NCI-H345 (cell line): ENCODE measurements around the gene RPRD1A.
"Not testable (repeated sequence)": the region's sequence is repeated elsewhere in the genome, so short reads cannot be mapped to it uniquely, and the experiment has no call there.

Experiments
- DNase-seq: peaks from one replicate; lab custom pipeline; 2025; lab: John Stamatoyannopoulos, UW

Gene RPRD1A

GRCh38 chr18:36077764-36078163 lies 10.4 kb upstream of the RPRD1A start:
- DNase-seq, result not testable (repeated sequence)

- peak; percentile 89 for DNase-seq
These were observed 8.7 kb upstream of the RPRD1A start for GRCh38 chr18:36075862-36076587.

- no peak for DNase-seq
These were observed 7.1 kb upstream of the RPRD1A start for GRCh38 chr18:36074435-36074834.

GRCh38 chr18:36073676-36074075 lies 6.3 kb upstream of the RPRD1A start:
- no peak for DNase-seq

DNA sequence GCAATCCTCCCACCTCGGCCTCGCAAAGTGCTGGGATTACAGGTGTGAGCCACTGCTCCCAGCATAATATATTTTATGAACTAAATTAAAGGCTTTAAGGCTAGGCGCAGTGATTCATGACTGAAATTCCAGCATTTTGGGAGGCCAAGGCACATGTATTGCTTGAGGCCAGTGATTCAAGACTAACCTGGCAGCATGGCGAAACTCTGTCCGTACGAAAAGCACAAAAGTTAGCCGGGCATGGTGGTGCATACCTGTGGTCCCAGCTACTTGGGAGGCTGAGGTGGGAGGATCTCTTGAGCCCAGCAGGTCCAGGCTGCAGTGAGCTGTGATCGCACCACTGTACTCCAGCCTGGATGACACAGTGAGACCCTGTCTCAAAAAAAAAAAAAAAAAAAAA lies 5.0 kb upstream of the RPRD1A start:
- not testable (repeated sequence) for DNase-seq

- DNase-seq, result no peak
These were observed 689 bp downstream of the RPRD1A start for GRCh38 chr18:36066686-36067054.

- DNase-seq, result no peak
These were observed 1.4 kb downstream of the RPRD1A start for GRCh38 chr18:36066001-36066400.

DNA sequence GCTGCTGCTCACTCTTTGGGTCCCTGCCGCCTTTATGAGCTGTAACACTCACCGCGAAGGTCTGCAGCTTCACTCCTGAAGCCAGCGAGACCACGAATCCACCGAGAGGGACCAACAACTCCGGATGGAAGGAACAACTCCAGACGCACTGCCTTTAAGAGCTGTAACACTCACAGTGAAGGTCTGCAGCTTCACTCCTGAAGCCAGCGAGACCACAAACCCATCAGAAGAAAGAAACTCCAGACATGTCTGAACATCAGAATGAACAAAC lies 2.6 kb downstream of the RPRD1A start:
- DNase-seq, result not testable (repeated sequence)

DNA sequence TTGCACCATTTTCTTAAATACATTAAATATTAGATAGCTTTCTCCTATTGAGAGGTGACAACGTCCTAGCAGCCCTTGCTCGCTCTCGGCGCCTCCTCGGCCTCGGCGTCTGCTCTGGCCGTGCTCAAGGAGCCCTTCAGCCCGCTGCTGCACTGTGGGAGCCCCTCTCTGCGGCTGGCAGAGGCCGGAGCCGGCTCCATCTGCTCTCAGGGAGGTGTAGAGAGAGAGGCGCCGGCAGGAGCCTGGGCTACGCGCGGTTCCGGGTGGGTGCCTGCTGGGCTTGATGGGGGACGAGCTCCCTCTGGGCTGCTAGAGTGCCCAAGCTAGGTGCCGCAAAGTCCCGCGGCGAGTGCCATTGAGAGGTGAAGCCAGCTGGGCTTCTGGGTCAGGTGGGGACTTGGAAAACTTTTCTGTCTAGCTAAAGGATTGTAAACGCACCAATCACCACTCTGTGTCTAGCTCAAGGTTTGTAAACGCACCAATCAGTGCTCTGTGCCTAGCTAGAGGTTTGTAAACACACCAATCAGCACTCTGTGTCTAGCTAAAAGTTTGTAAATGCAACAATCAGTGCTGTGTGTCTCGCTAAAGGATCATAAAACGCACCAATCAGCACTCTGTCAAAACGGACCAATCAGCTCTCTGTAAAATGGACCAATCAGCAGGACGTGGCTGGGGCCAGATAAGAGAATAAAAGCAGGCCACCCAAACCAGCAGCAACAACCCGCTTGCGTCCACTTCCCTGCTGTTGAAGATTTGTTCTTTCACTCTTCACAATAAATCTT lies 3.1 kb downstream of the RPRD1A start:
- DNase-seq, result no peak

DNA sequence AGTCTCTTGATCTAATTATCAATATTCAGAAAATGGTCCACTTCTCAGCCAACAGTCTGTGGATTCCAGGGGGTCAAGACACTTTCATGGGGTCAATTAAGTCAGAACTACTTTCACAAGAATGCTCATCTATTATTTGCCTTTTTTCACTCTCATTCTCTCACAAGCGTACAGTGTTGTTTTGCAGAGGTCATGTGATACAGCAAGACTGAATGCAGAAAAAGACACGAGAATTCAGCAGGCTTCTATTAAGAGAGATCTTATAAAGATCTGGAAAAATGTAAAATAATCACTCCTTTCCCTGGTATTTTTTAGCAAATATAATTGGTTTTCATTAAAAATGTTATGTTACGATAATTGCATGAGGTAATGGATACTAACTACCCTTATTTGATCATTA lies 8.7 kb downstream of the RPRD1A start:
- no peak for DNase-seq

- DNase-seq, result no peak
These were observed 15.6 kb downstream of the RPRD1A start for GRCh38 chr18:36051760-36052159.

DNA sequence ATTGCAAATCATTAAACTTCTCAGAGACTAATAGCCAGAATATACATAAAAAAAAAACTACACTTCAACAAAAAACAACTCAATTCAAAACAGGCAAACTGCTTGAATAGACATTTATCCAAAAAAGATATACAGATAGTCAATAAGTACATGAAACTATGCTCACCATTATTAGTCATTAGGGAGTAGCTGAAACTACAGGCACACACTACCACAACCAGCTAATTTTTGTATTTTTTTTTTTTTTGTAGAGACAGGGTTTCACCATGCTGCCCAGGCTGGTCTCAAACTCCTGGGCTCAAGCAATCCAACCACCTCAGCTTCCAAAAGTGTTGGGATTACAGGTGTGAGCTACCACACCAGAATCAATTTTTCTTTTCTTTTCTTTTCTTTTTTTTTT lies 16.9 kb downstream of the RPRD1A start:
- no peak for DNase-seq

DNA sequence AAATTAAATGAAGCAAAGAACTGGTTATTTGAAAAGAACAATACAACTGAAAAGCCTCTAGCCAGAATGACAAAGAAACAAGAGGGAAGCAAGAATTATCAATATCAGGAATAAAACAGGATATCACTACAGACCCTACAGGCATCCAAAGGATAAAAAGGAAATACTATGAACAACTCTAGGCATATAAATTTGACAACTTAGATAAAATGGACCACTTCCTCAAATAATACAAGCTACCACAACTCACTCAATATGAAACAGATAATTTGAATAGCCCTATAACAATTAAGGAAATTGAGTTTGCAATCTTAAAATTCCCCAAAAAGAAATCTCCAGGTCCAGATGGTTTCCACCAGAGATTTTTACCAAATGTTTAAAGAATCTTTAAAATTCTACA lies 19.8 kb downstream of the RPRD1A start:
- no peak for DNase-seq

- no peak for DNase-seq
These were observed 20.5 kb downstream of the RPRD1A start for GRCh38 chr18:36046898-36047297.

DNA sequence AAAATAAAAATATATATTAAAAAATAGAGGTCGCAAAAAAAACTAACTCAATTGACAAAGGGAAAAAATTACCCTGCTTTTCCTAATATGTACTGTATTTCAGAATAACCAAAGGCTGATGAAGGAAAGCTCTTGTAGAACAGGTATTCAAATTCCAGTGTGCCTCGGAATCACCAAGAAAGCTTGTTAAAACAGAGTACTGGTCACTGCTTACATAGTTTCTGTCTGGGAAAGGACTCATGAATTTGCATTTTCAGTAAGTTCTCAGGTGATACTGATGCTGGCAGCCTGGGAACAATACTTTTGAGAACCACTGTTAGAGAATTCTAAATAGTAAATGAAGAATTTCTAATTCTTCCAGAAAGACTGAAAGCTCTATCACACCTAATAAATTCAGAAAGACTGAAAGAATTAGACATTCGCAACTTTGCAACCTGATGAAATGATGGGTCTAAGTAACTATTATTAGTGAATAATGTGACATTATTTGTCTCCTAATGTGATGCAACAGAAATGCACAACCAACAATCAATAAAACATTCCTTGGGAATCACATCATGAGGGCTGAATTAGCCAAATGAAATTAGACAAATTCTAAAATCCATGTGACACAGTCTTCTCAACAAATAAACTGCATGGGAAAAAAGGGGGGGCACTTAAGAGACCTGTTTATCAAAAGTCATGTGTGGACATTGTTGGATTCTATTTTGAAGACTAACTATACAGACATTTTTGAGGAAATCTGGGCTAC lies 21.9 kb downstream of the RPRD1A start:
- DNase-seq, result no peak

- DNase-seq, result no peak
These were observed 24.2 kb downstream of the RPRD1A start for GRCh38 chr18:36043153-36043552.

DNA sequence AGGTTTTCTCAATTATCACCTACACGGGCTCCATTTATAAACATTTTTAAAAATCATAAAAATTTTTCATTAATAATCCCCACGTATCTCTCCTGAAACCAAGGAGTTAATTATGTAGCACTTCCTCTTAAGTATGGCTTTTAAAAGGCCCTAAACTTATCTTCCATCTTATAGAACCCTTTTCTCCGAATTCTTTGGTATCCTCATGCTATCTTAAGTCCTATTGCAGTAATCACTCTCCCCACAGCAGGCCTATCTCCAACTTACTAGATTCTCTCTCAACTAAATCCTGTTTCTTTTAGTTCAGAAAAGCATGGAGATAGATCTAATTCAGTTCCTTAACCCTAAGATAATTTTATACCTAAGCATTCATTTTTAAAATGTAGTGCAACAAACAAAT lies 26.2 kb downstream of the RPRD1A start:
- DNase-seq, result no peak

DNA sequence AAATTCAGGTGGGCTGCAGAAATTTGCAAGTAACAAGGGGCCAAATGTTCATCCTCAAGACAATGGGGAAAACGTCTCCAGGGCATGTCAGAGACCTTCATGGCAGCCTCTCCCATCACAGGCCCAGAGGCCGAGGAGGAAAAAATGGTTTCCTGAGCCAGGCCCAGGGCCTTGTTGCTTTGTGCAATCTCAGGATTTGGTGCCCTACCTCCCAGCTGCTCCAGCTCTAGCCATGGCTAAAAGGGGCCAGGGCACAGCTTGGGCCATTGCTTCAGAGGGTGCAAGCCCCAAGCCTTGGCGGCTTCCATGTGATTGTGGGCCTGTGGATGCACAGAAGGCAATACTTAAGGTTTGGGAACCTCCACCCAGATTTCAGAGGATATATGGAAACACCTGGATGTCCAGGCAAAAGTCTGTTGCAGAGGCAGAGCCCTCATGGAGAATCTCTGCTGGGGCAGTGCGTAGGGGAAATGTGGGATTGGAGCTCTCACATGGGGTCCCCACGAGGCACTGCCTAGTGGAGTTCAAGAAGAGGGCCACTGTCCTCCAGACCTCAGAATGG lies 29.2 kb downstream of the RPRD1A start:
- no peak for DNase-seq

DNA sequence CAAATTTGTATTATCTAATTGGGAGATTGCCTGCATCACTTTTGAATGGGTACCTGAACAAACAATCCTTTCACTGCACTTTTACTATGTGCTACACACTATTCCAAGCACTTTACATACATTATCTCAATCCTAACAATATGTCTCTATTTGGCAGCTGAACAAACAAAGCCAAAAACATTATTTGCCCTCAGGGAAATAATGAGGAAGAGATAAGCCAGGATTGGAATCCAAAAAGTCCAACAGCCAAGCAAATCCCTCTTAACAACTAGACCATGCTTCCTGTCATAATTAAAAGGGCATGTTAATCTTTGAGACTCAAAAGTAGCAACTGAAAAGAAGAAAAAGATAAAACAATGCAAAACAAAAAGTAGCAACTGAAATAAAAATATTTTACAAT lies 32.1 kb downstream of the RPRD1A start:
- DNase-seq, result peak; percentile 94

DNA sequence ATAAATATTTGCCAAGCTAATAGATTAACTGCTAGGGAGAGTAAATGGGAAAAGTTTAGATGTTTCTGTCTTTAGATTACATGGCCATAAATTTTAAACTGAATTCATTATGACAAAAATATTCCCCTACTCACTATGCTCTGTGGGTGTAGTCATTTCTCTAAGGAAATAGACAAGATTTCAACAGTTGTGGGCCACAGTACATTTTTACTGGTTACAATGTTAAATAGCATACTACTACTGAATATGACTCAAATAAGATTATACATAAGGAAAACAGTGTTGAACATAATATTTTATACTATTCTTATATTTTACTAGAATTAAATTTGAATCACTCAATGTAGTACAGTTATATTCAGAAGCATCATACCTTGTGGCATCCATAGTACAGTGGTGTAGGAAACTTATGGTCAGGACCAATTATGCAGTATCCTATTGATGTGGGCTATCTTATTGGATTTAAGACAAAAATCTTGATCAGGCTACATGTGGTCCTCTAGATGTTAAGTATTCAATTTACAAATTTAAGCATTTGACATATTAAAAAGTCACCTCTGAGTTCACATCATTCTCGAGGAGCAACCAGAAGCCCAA lies 33.0 kb downstream of the RPRD1A start:
- no peak for DNase-seq

- no peak for DNase-seq
These were observed 35.5 kb downstream of the RPRD1A start for GRCh38 chr18:36031903-36032302.

GRCh38 chr18:36031407-36031806 lies 36.0 kb downstream of the RPRD1A start:
- DNase-seq, result no peak
